CD4-positive, alpha-beta memory T cell (primary cell): ENCODE results near the gene CDYL. TPM values are rescaled to one million over a fixed set of nuclear protein-coding genes. Genes with fewer than 3 reads are reported as not detected.

Experiments used
- CTCF ChIA-PET: fragments of 350-600 bp; sonication (Branson Sonifier 250); formaldehyde crosslinking; loops from one replicate; lab custom pipeline; 2021; ENCODE audit warnings: inconsistent platforms; ENCODE audit not compliant: partially characterized antibody; lab: Charles Lee
- POLR2A ChIA-PET: fragments of 350-600 bp; sonication (Branson Sonifier 250); formaldehyde crosslinking; loops from one replicate; lab custom pipeline; 2021; ENCODE audit not compliant: partially characterized antibody; lab: Charles Lee
- DNase-seq, 5 donors: peaks; one replicate each; pipeline versions ENCODE4 v3.0.0 to v3.0.0-alpha.2; 2020 to 2022; ENCODE audit warnings: mixed read lengths in 1 of 5
- H3K27ac ChIP-seq: one replicate; pipeline ENCODE4 v1.7.0; 2013; ENCODE audit warnings: low read depth, low read length
- H3K27me3 ChIP-seq: 2 replicates; pipeline ENCODE4 v1.7.0; 2013; ENCODE audit warnings: mild to moderate bottlenecking, low read length, moderate library complexity; ENCODE audit not compliant: insufficient read depth
- H3K36me3 ChIP-seq: 2 replicates; pipeline ENCODE4 v1.7.0; 2013; ENCODE audit warnings: mild to moderate bottlenecking, low read length, moderate library complexity; ENCODE audit not compliant: insufficient read depth
- H3K4me1 ChIP-seq: 2 replicates; pipeline ENCODE4 v1.7.0; 2013; ENCODE audit warnings: mild to moderate bottlenecking, low read length, moderate library complexity; ENCODE audit not compliant: insufficient read depth
- H3K4me3 ChIP-seq, 2 donors: one replicate each; pipeline ENCODE4 v1.7.0; 2013; ENCODE audit warnings: low read length in 2 of 2, mild to moderate bottlenecking in 1 of 2
- H3K9me3 ChIP-seq, 2 donors: one replicate each; pipeline ENCODE4 v1.7.0; 2013; ENCODE audit warnings: low read length in 2 of 2, control low read depth in 1 of 2; ENCODE audit not compliant: control insufficient read depth in 1 of 2
- H3K27ac Mint-ChIP-seq, 7 donors: one replicate each; pipeline ENCODE4 v1.8.0; 2020 to 2021; ENCODE audit warnings: mixed read lengths in 7 of 7, mild to moderate bottlenecking in 6 of 7, inconsistent platforms in 3 of 7, moderate library complexity in 3 of 7
- H3K27me3 Mint-ChIP-seq, 2 donors: one replicate each; pipeline ENCODE4 v1.8.0; 2020 to 2021; ENCODE audit warnings: mixed read lengths in 2 of 2
- H3K36me3 Mint-ChIP-seq, 2 donors: one replicate each; pipeline ENCODE4 v1.8.0; 2020 to 2021; ENCODE audit warnings: mixed read lengths in 2 of 2, inconsistent platforms in 1 of 2, mild to moderate bottlenecking in 1 of 2
- H3K4me1 Mint-ChIP-seq, 4 donors: one replicate each; pipeline ENCODE4 v1.8.0; 2020 to 2021; ENCODE audit warnings: mixed read lengths in 4 of 4, mild to moderate bottlenecking in 1 of 4
- H3K4me3 Mint-ChIP-seq, 8 donors: one replicate each; pipeline ENCODE4 v1.8.0; 2020 to 2021; ENCODE audit warnings: mixed read lengths in 8 of 8, mild to moderate bottlenecking in 7 of 8, moderate library complexity in 6 of 8, inconsistent platforms in 3 of 8
- H3K9me3 Mint-ChIP-seq, 8 donors: one replicate each; pipeline ENCODE4 v1.8.0; 2020 to 2021; ENCODE audit warnings: mixed read lengths in 8 of 8, mild to moderate bottlenecking in 5 of 8, inconsistent platforms in 3 of 8, moderate library complexity in 1 of 8
- intact Hi-C: fragments of 100-400 bp; cut with micrococcal nuclease; formaldehyde crosslinking; loops from one replicate; pipeline ENCODE4 v1.15.1; 2023
- polyA plus RNA-seq, 2 donors: library from polyadenylated mRNA; unstranded; fragments of 300-500 nt; fragmentation: Illumina TruSeq; gene quantifications; one replicate each; pipeline ENCODE4 v1.2.3, GENCODE V29; 2021
- total RNA-seq, 2 experiments: library from RNA; stranded (reverse); gene quantifications; one replicate each; pipeline ENCODE4 v1.2.3, GENCODE V29; 2021

CDYL gene
- total and polyA plus RNA-seq, 4 experiments from 2014 or later = 1.5 to 36.7 (median 19.2) TPM

GRCh38 chr6:4778086-4778485, 1.9 kb downstream of the CDYL start:
- CTCF ChIA-PET = no interaction called here
- Histone ChIP-seq H3K4me3 (peak overlapping the region in 1 of 2 donors; percentile 71), H3K27ac (no peak overlapping the region), H3K4me1 (peaks cover 62% of the 10 kb centered on the region), H3K27me3 (no peaks in the 10 kb centered on the region), H3K9me3 (no peaks in the 10 kb centered on the region), H3K36me3 (no peaks in the 10 kb centered on the region)
- Mint-ChIP-seq H3K4me3 (peak overlapping the region; percentile 89 to 93 (median 90)), H3K9me3 (peaks cover 0 to 6% (median 0%) of the 10 kb centered on the region in 8 donors), H3K4me1 (peaks cover 41 to 73% (median 59%) of the 10 kb centered on the region in 4 donors), H3K27ac (peak overlapping the region in 3 of 7 donors; percentile 46 to 82 (median 53)), H3K36me3 (peaks cover 0 to 18% of the 10 kb centered on the region in 2 donors), H3K27me3 (no peaks in the 10 kb centered on the region)
- POLR2A ChIA-PET = interaction anchor here (1.5 kb wide), 1 partner anchor 21 kb away, joined by 3 read pairs; no protein-coding TSS in a partner anchor
- intact Hi-C loops = loop anchor here (5.0 to 10.0 kb wide), 7 partner anchors 484 to 1837 kb away; partner anchors contain the start of genes ECI2, FARS2, LYRM4 and NRN1
- no peak for DNase-seq

GRCh38 chr6:4780360-4780812, 4.2 kb downstream of the CDYL start:
- intact Hi-C loops = no loop called here
- Mint-ChIP-seq H3K4me3 (peak overlapping the region in 1 of 8 donors; percentile 26), H3K4me1 (peaks cover 42 to 79% (median 60%) of the 10 kb centered on the region in 4 donors), H3K27ac (no peak overlapping the region), H3K27me3 (no peaks in the 10 kb centered on the region), H3K36me3 (peaks cover 5 to 9% of the 10 kb centered on the region in 2 donors), H3K9me3 (peaks cover 0 to 6% (median 2%) of the 10 kb centered on the region in 8 donors)
- CTCF ChIA-PET = interaction anchor here (0.9 to 1.0 kb wide), 2 partner anchors 10 to 28 kb away, joined by 3 read pairs; no protein-coding TSS in a partner anchor
- no peaks in the 10 kb centered on the region for H3K36me3 ChIP-seq
- no peak overlapping the region for H3K27ac ChIP-seq
- peaks cover 53% of the 10 kb centered on the region for H3K4me1 ChIP-seq
- no peaks in the 10 kb centered on the region for H3K9me3 ChIP-seq
- no peak overlapping the region for H3K4me3 ChIP-seq
- POLR2A ChIA-PET = no interaction called here
- no peak for DNase-seq
- no peaks in the 10 kb centered on the region for H3K27me3 ChIP-seq

- ChIA-PET POLR2A (no interaction called here), CTCF (interaction anchor here (1.0 kb wide), 1 partner anchor 27 kb away, joined by 3 read pairs; no protein-coding TSS in a partner anchor)
- no peak overlapping the region for H3K4me3 ChIP-seq
- H3K36me3 ChIP-seq = no peaks in the 10 kb centered on the region
- H3K9me3 Mint-ChIP-seq = peaks cover 0 to 6% (median 2%) of the 10 kb centered on the region in 8 donors
- no peaks in the 10 kb centered on the region for H3K27me3 ChIP-seq
- no peak for DNase-seq
- H3K27ac Mint-ChIP-seq = peak overlapping the region in 1 of 7 donors; percentile 44
- intact Hi-C loops = no loop called here
- no peak overlapping the region for H3K27ac ChIP-seq
- H3K4me3 Mint-ChIP-seq = peak overlapping the region in 3 of 8 donors; percentile 9 to 59 (median 20)
- peaks cover 47 to 90% (median 67%) of the 10 kb centered on the region in 4 donors for H3K4me1 Mint-ChIP-seq
- peaks cover 53% of the 10 kb centered on the region for H3K4me1 ChIP-seq
- no peaks in the 10 kb centered on the region for H3K9me3 ChIP-seq
- peaks cover 5 to 9% of the 10 kb centered on the region in 2 donors for H3K36me3 Mint-ChIP-seq
- no peaks in the 10 kb centered on the region for H3K27me3 Mint-ChIP-seq
These were observed 5.2 kb downstream of the CDYL start for GRCh38 chr6:4781426-4781825.

GRCh38 chr6:4781967-4782575, 5.9 kb downstream of the CDYL start:
- Histone ChIP-seq H3K27me3 (no peaks in the 10 kb centered on the region), H3K36me3 (no peaks in the 10 kb centered on the region), H3K4me1 (peaks cover 53% of the 10 kb centered on the region), H3K27ac (no peak overlapping the region), H3K4me3 (no peak overlapping the region), H3K9me3 (no peaks in the 10 kb centered on the region)
- ChIA-PET CTCF (no interaction called here), POLR2A (no interaction called here)
- intact Hi-C loops = no loop called here
- H3K4me3 Mint-ChIP-seq = peak overlapping the region in 3 of 8 donors; percentile 9 to 61 (median 14)
- peaks cover 5 to 8% of the 10 kb centered on the region in 2 donors for H3K36me3 Mint-ChIP-seq
- no peak for DNase-seq
- H3K27me3 Mint-ChIP-seq = no peaks in the 10 kb centered on the region
- no peak overlapping the region for H3K27ac Mint-ChIP-seq
- H3K9me3 Mint-ChIP-seq = peaks cover 0 to 6% (median 2%) of the 10 kb centered on the region in 8 donors
- peaks cover 50 to 96% (median 71%) of the 10 kb centered on the region in 4 donors for H3K4me1 Mint-ChIP-seq

GRCh38 chr6:4786996-4787395, 10.8 kb downstream of the CDYL start:
- H3K36me3 Mint-ChIP-seq = peaks cover 3 to 14% of the 10 kb centered on the region in 2 donors
- no peaks in the 10 kb centered on the region for H3K27me3 ChIP-seq
- no peak for DNase-seq
- no peak overlapping the region for H3K4me3 ChIP-seq
- no peak overlapping the region for H3K4me3 Mint-ChIP-seq
- peaks cover 46 to 85% (median 64%) of the 10 kb centered on the region in 4 donors for H3K4me1 Mint-ChIP-seq
- peaks cover 28% of the 10 kb centered on the region for H3K4me1 ChIP-seq
- H3K27ac Mint-ChIP-seq = peak overlapping the region in 2 of 7 donors; percentile 39 to 71
- H3K27ac ChIP-seq = no peak overlapping the region
- H3K36me3 ChIP-seq = no peaks in the 10 kb centered on the region
- no peaks in the 10 kb centered on the region for H3K27me3 Mint-ChIP-seq
- ChIA-PET CTCF (no interaction called here), POLR2A (no interaction called here)
- intact Hi-C loops = no loop called here
- peaks cover 0 to 4% (median 0%) of the 10 kb centered on the region in 8 donors for H3K9me3 Mint-ChIP-seq
- H3K9me3 ChIP-seq = no peaks in the 10 kb centered on the region

- H3K27me3 ChIP-seq = no peaks in the 10 kb centered on the region
- no peak overlapping the region for H3K4me3 ChIP-seq
- Mint-ChIP-seq H3K27ac (no peak overlapping the region), H3K36me3 (peaks cover 3 to 14% of the 10 kb centered on the region in 2 donors), H3K27me3 (no peaks in the 10 kb centered on the region), H3K9me3 (peaks cover 0 to 4% (median 0%) of the 10 kb centered on the region in 8 donors), H3K4me1 (peaks cover 37 to 72% (median 57%) of the 10 kb centered on the region in 4 donors), H3K4me3 (no peak overlapping the region)
- intact Hi-C loops = no loop called here
- no peak for DNase-seq
- ChIA-PET POLR2A (no interaction called here), CTCF (no interaction called here)
- H3K9me3 ChIP-seq = no peaks in the 10 kb centered on the region
- H3K4me1 ChIP-seq = peaks cover 19% of the 10 kb centered on the region
- H3K36me3 ChIP-seq = no peaks in the 10 kb centered on the region
- H3K27ac ChIP-seq = no peak overlapping the region
These were observed 12.3 kb downstream of the CDYL start for GRCh38 chr6:4788482-4788881.

GRCh38 chr6:4788953-4789584, 12.9 kb downstream of the CDYL start:
- H3K27ac ChIP-seq = no peak overlapping the region
- CTCF ChIA-PET = no interaction called here
- peaks cover 32 to 66% (median 52%) of the 10 kb centered on the region in 4 donors for H3K4me1 Mint-ChIP-seq

More at GRCh38 chr6:4788953-4789584, 12.9 kb downstream of the CDYL start:
- no peaks in the 10 kb centered on the region for H3K9me3 Mint-ChIP-seq
- Histone ChIP-seq H3K4me1 (peaks cover 19% of the 10 kb centered on the region), H3K36me3 (no peaks in the 10 kb centered on the region), H3K27me3 (no peaks in the 10 kb centered on the region), H3K4me3 (no peak overlapping the region), H3K9me3 (no peaks in the 10 kb centered on the region)
- no peaks in the 10 kb centered on the region for H3K27me3 Mint-ChIP-seq
- H3K4me3 Mint-ChIP-seq = peak overlapping the region in 1 of 8 donors; percentile 47
- H3K27ac Mint-ChIP-seq = no peak overlapping the region
- no peak for DNase-seq
- intact Hi-C loops = no loop called here
- POLR2A ChIA-PET = no interaction called here
- H3K36me3 Mint-ChIP-seq = peaks cover 3 to 9% of the 10 kb centered on the region in 2 donors
